Measurements from ENCODE around the gene COG2. TPM values are rescaled to one million over a fixed set of nuclear protein-coding genes. Genes with fewer than 3 reads are reported as not detected.

COG2 gene
- total and polyA plus RNA-seq, 2 of the 8 experiments (the other 6 are each of a cell fraction or from before 2014, with no cell fraction given), result 10.3 to 36.7 TPM

DNA sequence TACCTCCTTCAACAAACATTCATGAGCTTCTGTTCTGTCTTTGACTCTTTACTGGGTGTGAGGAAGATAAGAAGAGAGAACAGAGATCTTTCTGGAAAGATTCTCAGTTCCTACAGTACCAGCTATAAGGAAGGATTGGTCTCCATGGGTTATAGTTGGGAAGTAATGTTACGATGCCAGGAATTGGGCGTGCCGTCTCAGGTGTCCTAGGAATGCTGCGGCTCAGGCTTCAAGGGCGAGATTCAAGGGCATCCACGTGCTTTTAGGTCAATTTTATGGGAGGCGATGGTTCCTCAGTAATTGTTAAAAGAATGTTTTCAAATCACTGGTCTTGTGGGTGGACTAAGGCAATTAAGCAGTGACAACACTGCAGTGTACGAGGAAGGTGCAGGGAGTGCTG is 27.3 kb downstream of the COG2 start:
- H2BK15ac ChIP-seq (ENCODE audit: low read length), result no peak overlapping the region
- no peak overlapping the region for H2BK120ac ChIP-seq (replicated peaks; ENCODE audit: low read depth, low read length)
- no peaks in the 10 kb centered on the region for H3K27me3 ChIP-seq (replicated peaks in 1 of 4; ENCODE audit: control insufficient read depth in 3 of 4, extremely low read depth in 1 of 4, insufficient read depth in 3 of 4, low read length in 3 of 4)
- no peak overlapping the region for H3K56ac ChIP-seq (replicated peaks; ENCODE audit: insufficient read length, low read depth, low read length)
- H2BK12ac ChIP-seq (ENCODE audit: low read depth, low read length), result no peak overlapping the region
- no peaks in the 10 kb centered on the region for H3K4me1 ChIP-seq (replicated peaks in 1 of 4; ENCODE audit: control insufficient read depth in 3 of 4, insufficient read depth in 4 of 4, low read length in 3 of 4)
- no peak overlapping the region for H4K5ac ChIP-seq (ENCODE audit: insufficient read length, low read depth, low read length)
- no peak overlapping the region for H3K4ac ChIP-seq (replicated peaks; ENCODE audit: insufficient read length, low read depth, low read length)
- H3K4me3 ChIP-seq (ENCODE audit: extremely low read depth in 1 of 4, insufficient read depth in 2 of 4, low read depth in 3 of 4, low read length in 4 of 4), result no peak overlapping the region
- H4K20me1 ChIP-seq (replicated peaks in 1 of 2; ENCODE audit: control insufficient read depth in 1 of 2, insufficient read depth in 2 of 2, low read length in 2 of 2), result peaks cover 3% of the 10 kb centered on the region in 2 experiments
- H3K18ac ChIP-seq (ENCODE audit: extremely low read depth, low read length), result no peak overlapping the region
- H3K9ac ChIP-seq (replicated peaks in 1 of 4; ENCODE audit: extremely low read depth in 1 of 4, low read depth in 3 of 4, low read length in 3 of 4), result no peak overlapping the region
- no peak overlapping the region for H4K8ac ChIP-seq (ENCODE audit: extremely low read depth, insufficient read depth, low read length)
- no peak overlapping the region for H2BK20ac ChIP-seq (ENCODE audit: low read length)
- CTCF ChIA-PET (ENCODE audit: partially characterized antibody), result interaction anchor here (0.8 to 1.2 kb wide), 2 partner anchors 28 to 304 kb away, joined by 3 to 4 read pairs; no protein-coding TSS in a partner anchor
- DNase-seq (ENCODE audit: low read depth in 1 of 2, low spot score in 2 of 2) (no peak), FAIRE-seq (no peak)
- no peak overlapping the region for H3K4me2 ChIP-seq (ENCODE audit: insufficient read depth in 1 of 2, low read depth in 2 of 2, low read length in 2 of 2)
- H3K79me1 ChIP-seq (ENCODE audit: low read depth, low read length), result no peaks in the 10 kb centered on the region; the same call in 1 of the 2 replicates
- POLR2A ChIA-PET (ENCODE audit: partially characterized antibody), result no interaction called here
- no peak overlapping the region for H3K23ac ChIP-seq (ENCODE audit: insufficient read length)
- H3K23me2 ChIP-seq (ENCODE audit: low read depth, low read length), result no peaks in the 10 kb centered on the region
- H3K14ac ChIP-seq (ENCODE audit: insufficient read length), result no peak overlapping the region
- no peak overlapping the region for H3K27ac ChIP-seq (ENCODE audit: low read depth, low read length)
- no peak overlapping the region for H2AFZ ChIP-seq (ENCODE audit: low read length)
- no peaks in the 10 kb centered on the region for H3K79me2 ChIP-seq (ENCODE audit: control insufficient read depth in 1 of 2, insufficient read depth in 2 of 2, low read length in 2 of 2)
- no peak overlapping the region for H2AK5ac ChIP-seq (ENCODE audit: low read depth, low read length)
- no peak overlapping the region for H4K91ac ChIP-seq (replicated peaks; ENCODE audit: insufficient read length, low read length)
- peaks cover 10 to 52% (median 40%) of the 10 kb centered on the region in 4 experiments; a peak in 7 of 8 replicates for H3K36me3 ChIP-seq (ENCODE audit: control insufficient read depth in 2 of 4, insufficient read depth in 4 of 4, low read length in 3 of 4)
- no peaks in the 10 kb centered on the region for H3K9me3 ChIP-seq (ENCODE audit: insufficient read depth in 2 of 2, low read depth in 1 of 2, low read length in 1 of 2)
- no peak overlapping the region for H2BK5ac ChIP-seq (ENCODE audit: low read depth, low read length)
- WGBS, 2 experiments (ENCODE audit: extremely low coverage in 1 of 2, insufficient coverage in 1 of 2, insufficient read length in 1 of 2, insufficient replicate concordance in 2 of 2, low coverage in 1 of 2, low lambda C conversion rate in 2 of 2, missing lambda C conversion rate in 1 of 2), result 95% methylated on average over 8 of the region's 8 CpGs; no CpG with 5 or more reads in 1 of the 2 experiments

Data from H1 (cell line).